GM23338 (cell line): ENCODE results near the gene NAPA. TPM values are rescaled to one million over a fixed set of nuclear protein-coding genes. Genes with fewer than 3 reads are reported as not detected.
A peak's percentile ranks its signal among the peaks of the same experiment; 100 is the strongest.

Source experiments
- ATAC-seq: fragments of 200-7000 bp; cut with Tn5 transposase; 3 replicates; pipeline ENCODE4 v1.9.1; 2020
- DNase-seq: peaks from one replicate; pipeline ENCODE4 v3.0.0-alpha.2; 2015; ENCODE audit warnings: low spot score
- H2AFZ ChIP-seq: fragments of 200-600 bp; sonication (generic); 2 replicates; pipeline ENCODE4 v1.8.0; 2016; ENCODE audit warnings: antibody characterized with exemption, mild to moderate bottlenecking, moderate library complexity
- H3F3A ChIP-seq: fragments of 200-600 bp; sonication (generic); replicated peaks from 2 replicates; pipeline ENCODE4 v1.8.0; 2017; ENCODE audit warnings: antibody characterized with exemption, mixed run types, low read depth
- H3K27ac ChIP-seq: fragments of 200-600 bp; sonication (generic); 2 replicates; pipeline ENCODE4 v1.6.1; 2016; ENCODE audit warnings: low read depth
- H3K27me3 ChIP-seq: fragments of 200-600 bp; sonication (generic); 2 replicates; pipeline ENCODE4 v1.8.0; 2016; ENCODE audit warnings: mild to moderate bottlenecking, mixed run types, moderate library complexity; ENCODE audit not compliant: insufficient read depth
- H3K36me3 ChIP-seq: fragments of 200-600 bp; sonication (generic); 2 replicates; pipeline ENCODE4 v1.8.0; 2016; ENCODE audit warnings: mild to moderate bottlenecking; ENCODE audit not compliant: insufficient read depth
- H3K4me1 ChIP-seq: fragments of 200-600 bp; sonication (generic); 2 replicates; pipeline ENCODE4 v1.8.0; 2016; ENCODE audit warnings: mild to moderate bottlenecking, moderate library complexity; ENCODE audit not compliant: insufficient read depth
- H3K4me2 ChIP-seq: fragments of 200-600 bp; sonication (generic); 2 replicates; pipeline ENCODE4 v1.7.1; 2017; ENCODE audit warnings: mixed run types
- H3K4me3 ChIP-seq: fragments of 200-600 bp; sonication (generic); 2 replicates; pipeline ENCODE4 v1.6.1; 2016; ENCODE audit warnings: mixed run types
- H3K79me2 ChIP-seq: fragments of 200-600 bp; sonication (generic); replicated peaks from 2 replicates; pipeline ENCODE4 v1.8.0; 2017; ENCODE audit warnings: mild to moderate bottlenecking; ENCODE audit not compliant: insufficient read depth
- H3K9me2 ChIP-seq: fragments of 200-600 bp; sonication (generic); 2 replicates; pipeline ENCODE4 v1.8.0; 2017; ENCODE audit not compliant: insufficient read depth
- H4K20me1 ChIP-seq: fragments of 200-600 bp; sonication (generic); replicated peaks from 2 replicates; pipeline ENCODE4 v1.8.0; 2017; ENCODE audit warnings: mild to moderate bottlenecking; ENCODE audit not compliant: insufficient read depth
- H3K27ac Mint-ChIP-seq: 2 replicates; pipeline ENCODE4 v1.8.0; 2020; ENCODE audit warnings: inconsistent platforms, mild to moderate bottlenecking, moderate library complexity, mixed read lengths
- H3K27me3 Mint-ChIP-seq: 3 replicates; pipeline ENCODE4 v1.8.0; 2022; ENCODE audit warnings: low read depth, mild to moderate bottlenecking, moderate library complexity, mixed read lengths, inconsistent platforms; ENCODE audit not compliant: insufficient read depth, poor library complexity
- H3K36me3 Mint-ChIP-seq: 3 replicates; pipeline ENCODE4 v1.8.0; 2021; ENCODE audit warnings: low read depth, mild to moderate bottlenecking, inconsistent platforms, moderate library complexity, mixed read lengths
- H3K4me1 Mint-ChIP-seq: 3 replicates; pipeline ENCODE4 v1.8.0; 2020; ENCODE audit warnings: mild to moderate bottlenecking, inconsistent platforms, mixed read lengths
- H3K4me3 Mint-ChIP-seq: 3 replicates; pipeline ENCODE4 v1.8.0; 2021; ENCODE audit warnings: moderate library complexity, mild to moderate bottlenecking, inconsistent platforms, mixed read lengths
- H3K9me3 Mint-ChIP-seq: 3 replicates; pipeline ENCODE4 v1.8.0; 2020; ENCODE audit warnings: moderate library complexity, mild to moderate bottlenecking, inconsistent platforms, mixed read lengths
- CTCF ChIP-seq, 2 experiments: fragments of 200-600 bp in 1 of 2; sonication (generic) in 1 of 2; conservative IDR thresholded peaks; 2 replicates each; pipeline versions ENCODE4 v1.5.1 to v1.6.1; 2016 to 2017; ENCODE audit warnings: antibody characterized with exemption in 2 of 2, low read depth in 2 of 2, mild to moderate bottlenecking in 2 of 2, moderate library complexity in 1 of 2
- EZH2phosphoT487 ChIP-seq: fragments of 200-600 bp; sonication (generic); IDR thresholded peaks from one replicate; pipeline ENCODE4 v1.8.1; 2018; ENCODE audit warnings: antibody characterized with exemption; ENCODE audit not compliant: unreplicated experiment
- JUNB ChIP-seq: IDR thresholded peaks from one replicate; pipeline ENCODE4 v1.6.1; 2016; ENCODE audit warnings: antibody characterized with exemption; ENCODE audit not compliant: unreplicated experiment
- REST ChIP-seq: IDR thresholded peaks from one replicate; pipeline ENCODE4 v1.6.1; 2018; ENCODE audit warnings: antibody characterized with exemption; ENCODE audit not compliant: unreplicated experiment
- ZNF462 ChIP-seq: fragments of 250-450 bp; sonication (Bioruptor Pico); IDR thresholded peaks from 2 replicates; pipeline ENCODE4 v1.5.0; 2020; ENCODE audit warnings: mild to moderate bottlenecking, moderate library complexity
- polyA plus RNA-seq: library from polyadenylated mRNA; unstranded; fragments of >200 nt; fragmentation: Nextera tagmentation; extraction: Ambion mirVana; gene quantifications from 2 replicates; pipeline ENCODE4 v1.2.1, GENCODE V29; 2016
- total RNA-seq: library from RNA; depleted of rRNA; stranded (reverse); fragments of >200 nt; shearing (Covaris generic); gene quantifications from 2 replicates; pipeline ENCODE4 v1.2.3, GENCODE V29; 2014

NAPA gene
- total and polyA plus RNA-seq, 2 experiments from 2014 or later, result 52.0 to 72.1 TPM

GRCh38 chr19:47510516-47511127 is 4.2 kb downstream of the NAPA start:
- no peaks in the 10 kb centered on the region for H3F3A ChIP-seq
- DNase-seq, result peak; percentile 37
- peaks cover 23% of the 10 kb centered on the region for H3K4me1 Mint-ChIP-seq
- no peak overlapping the region for H3K4me3 Mint-ChIP-seq
- TF ChIP-seq CTCF (conservative IDR thresholded peaks at IDR 0.05; ENCODE audit: low read depth in 2 of 2) (peak in 1 of 2 experiments; percentile 39; a peak in 2 of 4 replicates), REST (no peak), ZNF462 (CRISPR knock-in tag) (no peak), EZH2phosphoT487 (no peak), JUNB (no peak)
- H3K79me2 ChIP-seq, result peaks cover 73% of the 10 kb centered on the region
- H3K36me3 Mint-ChIP-seq, result no peaks in the 10 kb centered on the region
- ATAC-seq, result no peak
- H3K27ac ChIP-seq, result 0 out of 2 replicates have a peak overlapping the region, but pooled peaks have one; percentile 45
- H3K36me3 ChIP-seq, result no peaks in the 10 kb centered on the region
- peaks cover under 1% of the 10 kb centered on the region; the same call in 1 of the 2 replicates for H3K4me1 ChIP-seq
- H3K4me3 ChIP-seq, result no peak overlapping the region
- no peak overlapping the region for H2AFZ ChIP-seq
- H3K9me3 Mint-ChIP-seq, result no peaks in the 10 kb centered on the region; the same call in 2 of the 3 replicates
- peaks cover 25% of the 10 kb centered on the region for H3K27me3 Mint-ChIP-seq
- H3K9me2 ChIP-seq, result no peaks in the 10 kb centered on the region
- H4K20me1 ChIP-seq, result peaks cover 9% of the 10 kb centered on the region
- H3K27me3 ChIP-seq, result no peaks in the 10 kb centered on the region
- no peak overlapping the region for H3K27ac Mint-ChIP-seq
- no peak overlapping the region for H3K4me2 ChIP-seq
